Measurements from ENCODE around the gene KCTD16.

Gene KCTD16

GRCh38 chr5:144333336-144333920 is 162.8 kb downstream of the KCTD16 start:
- no peak for DNase-seq (ENCODE audit: low spot score)

GRCh38 chr5:144335561-144335960 is 164.9 kb downstream of the KCTD16 start:
- DNase-seq (ENCODE audit: low spot score), result no peak

- DNase-seq (ENCODE audit: low spot score), result no peak
These were observed 165.7 kb downstream of the KCTD16 start for GRCh38 chr5:144336191-144336961.

GRCh38 chr5:144352330-144352729 is 181.7 kb downstream of the KCTD16 start:
- no peak for DNase-seq (ENCODE audit: low spot score)

- DNase-seq (ENCODE audit: low spot score), result no peak
These were observed 182.2 kb downstream of the KCTD16 start for GRCh38 chr5:144352732-144353317.

GRCh38 chr5:144356489-144356888 is 185.8 kb downstream of the KCTD16 start:
- no peak for DNase-seq (ENCODE audit: low spot score)

GRCh38 chr5:144361406-144361805 is 190.7 kb downstream of the KCTD16 start:
- no peak for DNase-seq (ENCODE audit: low spot score)

GRCh38 chr5:144365885-144366284 is 195.2 kb downstream of the KCTD16 start:
- no peak for DNase-seq (ENCODE audit: low spot score)

- no peak for DNase-seq (ENCODE audit: low spot score)
These were observed 197.3 kb downstream of the KCTD16 start for GRCh38 chr5:144367991-144368390.

- no peak for DNase-seq (ENCODE audit: low spot score)
These were observed 197.9 kb downstream of the KCTD16 start for GRCh38 chr5:144368556-144368955.

GRCh38 chr5:144369006-144369405 is 198.3 kb downstream of the KCTD16 start:
- DNase-seq (ENCODE audit: low spot score), result no peak

- DNase-seq (ENCODE audit: low spot score), result no peak
These were observed 199.6 kb downstream of the KCTD16 start for GRCh38 chr5:144370273-144370672.

- DNase-seq (ENCODE audit: low spot score), result no peak
These were observed 204.0 kb downstream of the KCTD16 start for GRCh38 chr5:144374637-144375036.

- no peak for DNase-seq (ENCODE audit: low spot score)
These were observed 206.5 kb downstream of the KCTD16 start for GRCh38 chr5:144377207-144377606.

GRCh38 chr5:144378681-144379080 is 208.0 kb downstream of the KCTD16 start:
- no peak for DNase-seq (ENCODE audit: low spot score)

- no peak for DNase-seq (ENCODE audit: low spot score)
These were observed 214.9 kb downstream of the KCTD16 start for GRCh38 chr5:144385597-144385996.

- no peak for DNase-seq (ENCODE audit: low spot score)
These were observed 215.6 kb downstream of the KCTD16 start for GRCh38 chr5:144386315-144386714.

GRCh38 chr5:144390133-144390532 is 219.5 kb downstream of the KCTD16 start:
- no peak for DNase-seq (ENCODE audit: low spot score)

GRCh38 chr5:144391044-144391443 is 220.4 kb downstream of the KCTD16 start:
- DNase-seq (ENCODE audit: low spot score), result no peak

- DNase-seq (ENCODE audit: low spot score), result no peak
These were observed 223.2 kb downstream of the KCTD16 start for GRCh38 chr5:144393641-144394435.

GRCh38 chr5:144395704-144396103 is 225.0 kb downstream of the KCTD16 start:
- DNase-seq (ENCODE audit: low spot score), result no peak

GRCh38 chr5:144403058-144403457 is 232.4 kb downstream of the KCTD16 start:
- DNase-seq (ENCODE audit: low spot score), result no peak
